Fibroblast of villous mesenchyme (primary cell): ENCODE measurements around the gene SENP1. TPM values are rescaled to one million over a fixed set of nuclear protein-coding genes. Genes with fewer than 3 reads are reported as not detected.

Experiments used
- DNase-seq: peaks from one replicate; pipeline ENCODE4 v3.0.0-alpha.2; 2010; ENCODE audit warnings: low read depth
- H3K4me3 ChIP-seq: 2 replicates; pipeline ENCODE4 v1.5.1; 2011; ENCODE audit warnings: low read depth, mild to moderate bottlenecking, low read length
- CTCF ChIP-seq: IDR thresholded peaks from 2 replicates; pipeline ENCODE4 v1.5.1; 2012; ENCODE audit warnings: low read depth, mild to moderate bottlenecking, low read length; ENCODE audit not compliant: insufficient read depth
- total RNA-seq: library from RNA; depleted of rRNA; stranded (reverse); fragments of >200 nt; gene quantifications from 2 replicates; pipeline ENCODE4 v1.2.3, GENCODE V29; 2012

Gene SENP1
- total RNA-seq, 1 donor = 35.8 TPM

- peak; percentile 10 for DNase-seq
- H3K4me3 ChIP-seq = no peak overlapping the region
- no peak for TF ChIP-seq CTCF
Measured at GRCh38 chr12:48021485-48022179, 84.2 kb downstream of the SENP1 start.

- H3K4me3 ChIP-seq = no peak overlapping the region
- no peak for DNase-seq
- no peak for TF ChIP-seq CTCF
Measured at GRCh38 chr12:48019639-48020265, 86.1 kb downstream of the SENP1 start.

GRCh38 chr12:48018618-48018995 lies 87.3 kb downstream of the SENP1 start:
- no peak overlapping the region for H3K4me3 ChIP-seq
- no peak for DNase-seq
- no peak for TF ChIP-seq CTCF

- DNase-seq = no peak
- TF ChIP-seq CTCF = no peak
- no peak overlapping the region for H3K4me3 ChIP-seq
Measured at GRCh38 chr12:48017921-48018617, 87.8 kb downstream of the SENP1 start.

- H3K4me3 ChIP-seq = no peak overlapping the region
- no peak for DNase-seq
- TF ChIP-seq CTCF = no peak
Measured at GRCh38 chr12:48017496-48017895, 88.4 kb downstream of the SENP1 start.

- DNase-seq = no peak
- H3K4me3 ChIP-seq = no peak overlapping the region
- no peak for TF ChIP-seq CTCF
Measured at GRCh38 chr12:48016373-48017020, 89.4 kb downstream of the SENP1 start.
